ENCODE results near the gene MDM4. TPM values are rescaled to one million over a fixed set of nuclear protein-coding genes. Genes with fewer than 3 reads are reported as not detected.

MDM4 gene, protein sequence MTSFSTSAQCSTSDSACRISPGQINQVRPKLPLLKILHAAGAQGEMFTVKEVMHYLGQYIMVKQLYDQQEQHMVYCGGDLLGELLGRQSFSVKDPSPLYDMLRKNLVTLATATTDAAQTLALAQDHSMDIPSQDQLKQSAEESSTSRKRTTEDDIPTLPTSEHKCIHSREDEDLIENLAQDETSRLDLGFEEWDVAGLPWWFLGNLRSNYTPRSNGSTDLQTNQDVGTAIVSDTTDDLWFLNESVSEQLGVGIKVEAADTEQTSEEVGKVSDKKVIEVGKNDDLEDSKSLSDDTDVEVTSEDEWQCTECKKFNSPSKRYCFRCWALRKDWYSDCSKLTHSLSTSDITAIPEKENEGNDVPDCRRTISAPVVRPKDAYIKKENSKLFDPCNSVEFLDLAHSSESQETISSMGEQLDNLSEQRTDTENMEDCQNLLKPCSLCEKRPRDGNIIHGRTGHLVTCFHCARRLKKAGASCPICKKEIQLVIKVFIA
- total RNA-seq (2014; rRNA removed; shearing (Covaris generic)): 2.7 and 6.9 TPM in 2 replicates

- peak; percentile 97 for DNase-seq (ENCODE audit: low read depth)
Measured at GRCh38 chr1:204516180-204516879, at the start of gene MDM4. Gene MDM4, plus strand, starts transcription at chr1:204516406. Its CDS starts 9,113 bp downstream, at chr1:204525519.

DNA sequence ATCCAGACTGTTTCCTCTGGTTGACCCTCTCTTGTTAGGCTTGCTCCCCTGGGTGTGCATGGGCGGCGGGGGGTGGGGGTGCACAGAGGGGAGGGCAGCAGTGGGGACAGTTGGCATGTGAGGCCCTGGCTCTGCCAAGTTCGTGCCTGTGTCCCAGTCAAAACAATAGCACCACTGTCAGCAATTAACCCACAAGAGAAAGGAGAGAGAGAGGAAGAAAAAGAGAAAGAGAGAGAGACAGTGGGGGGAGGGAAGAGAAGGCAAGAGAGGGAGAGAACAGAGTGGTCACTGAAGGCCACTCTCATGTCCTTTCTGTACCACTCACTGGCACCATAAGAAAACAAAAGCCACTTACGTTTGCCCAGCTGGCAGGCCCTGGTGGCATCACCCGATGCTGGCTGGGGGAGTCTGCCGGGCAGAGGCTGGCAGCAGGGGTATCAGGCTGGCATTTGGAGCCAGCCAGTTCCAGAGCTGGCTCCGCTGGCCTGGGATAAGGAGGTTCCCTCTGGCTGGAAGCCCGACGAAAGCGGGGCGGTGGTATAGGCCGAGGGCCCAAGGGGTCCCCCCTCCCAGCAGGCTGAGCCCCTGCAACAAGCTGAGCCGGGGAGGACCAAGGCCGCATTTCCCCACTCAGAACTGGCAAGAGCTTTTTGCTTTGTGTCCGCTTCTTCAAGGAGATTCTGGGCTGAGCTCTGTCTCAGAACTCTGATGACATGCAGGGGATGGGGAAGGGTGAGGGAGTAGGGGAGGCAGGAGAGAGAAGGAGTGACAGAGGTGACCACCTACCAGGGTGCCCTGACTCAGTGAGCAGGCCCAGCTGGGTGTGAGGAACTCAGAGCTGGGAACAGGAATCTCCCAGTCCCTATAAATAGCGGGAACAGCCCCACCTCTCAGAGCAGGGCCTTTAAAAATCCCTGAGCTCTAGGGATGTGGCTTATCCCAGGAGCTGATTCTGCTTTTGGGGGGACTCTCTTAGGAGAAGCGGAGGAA lies 49.5 kb upstream of the MDM4 start:
- no peak for DNase-seq (ENCODE audit: low read depth)

GRCh38 chr1:204468206-204468605 lies 48.0 kb upstream of the MDM4 start:
- no peak for DNase-seq (ENCODE audit: low read depth)

- no peak for DNase-seq (ENCODE audit: low read depth)
Measured at GRCh38 chr1:204468766-204469302, 47.4 kb upstream of the MDM4 start.

DNA sequence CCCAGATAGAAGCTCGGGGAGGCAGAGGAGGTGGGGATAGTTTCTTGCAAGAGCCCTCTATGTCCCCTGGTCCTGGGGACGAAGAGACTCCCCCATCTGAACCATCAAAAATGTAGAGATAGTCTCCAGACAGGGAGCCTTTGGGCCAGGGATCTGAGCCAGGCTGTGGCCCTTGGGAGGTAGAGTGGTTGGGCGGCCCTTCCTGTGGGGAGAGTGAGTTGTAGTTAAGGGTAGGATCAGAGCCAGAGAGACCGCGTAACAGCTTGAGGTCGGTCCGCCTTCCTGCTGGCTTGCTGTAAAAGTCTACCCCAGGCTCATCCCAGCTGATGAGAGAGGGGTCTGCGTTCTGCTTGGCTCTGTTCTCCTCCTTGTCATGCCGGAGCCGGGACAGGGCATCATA lies 46.9 kb upstream of the MDM4 start:
- no peak for DNase-seq (ENCODE audit: low read depth)

DNA sequence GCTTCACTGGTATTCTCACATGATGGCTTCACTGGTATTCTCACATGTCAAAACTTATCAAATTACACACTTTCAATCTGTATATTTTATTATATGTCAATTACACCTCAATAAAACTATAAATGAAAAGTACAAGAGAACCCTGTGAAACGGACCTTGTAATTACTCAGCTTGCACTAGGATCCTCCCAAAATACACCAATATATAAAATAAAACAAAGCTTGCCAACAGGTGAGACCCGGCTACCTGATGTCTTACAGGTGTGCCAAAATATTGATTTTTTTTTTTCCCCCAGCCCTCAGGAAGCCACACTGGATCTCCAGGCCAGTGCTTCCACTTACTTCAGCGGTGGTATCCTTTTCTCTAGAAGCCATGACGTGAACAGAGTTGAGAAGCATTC lies 44.5 kb upstream of the MDM4 start:
- DNase-seq (ENCODE audit: low read depth): no peak

DNA sequence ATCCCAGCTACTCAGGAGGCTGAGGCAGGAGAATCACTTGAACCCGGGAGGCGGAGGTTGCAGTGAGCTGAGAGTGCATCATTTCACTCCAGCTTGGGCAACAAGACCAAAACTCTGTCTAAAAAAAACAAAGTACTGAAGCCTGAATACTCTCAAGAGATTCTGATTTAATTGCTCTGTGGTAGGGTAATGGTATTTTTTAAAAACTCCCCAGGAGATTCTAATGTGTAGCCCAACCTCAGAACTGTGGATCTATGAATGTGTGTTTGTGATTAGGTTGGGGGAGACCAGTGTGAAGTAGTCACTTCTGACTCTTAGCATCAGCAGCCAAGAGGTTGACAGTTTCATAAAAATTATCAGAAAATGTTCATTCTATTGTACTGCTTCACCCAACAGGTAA lies 43.5 kb upstream of the MDM4 start:
- no peak for DNase-seq (ENCODE audit: low read depth)

DNA sequence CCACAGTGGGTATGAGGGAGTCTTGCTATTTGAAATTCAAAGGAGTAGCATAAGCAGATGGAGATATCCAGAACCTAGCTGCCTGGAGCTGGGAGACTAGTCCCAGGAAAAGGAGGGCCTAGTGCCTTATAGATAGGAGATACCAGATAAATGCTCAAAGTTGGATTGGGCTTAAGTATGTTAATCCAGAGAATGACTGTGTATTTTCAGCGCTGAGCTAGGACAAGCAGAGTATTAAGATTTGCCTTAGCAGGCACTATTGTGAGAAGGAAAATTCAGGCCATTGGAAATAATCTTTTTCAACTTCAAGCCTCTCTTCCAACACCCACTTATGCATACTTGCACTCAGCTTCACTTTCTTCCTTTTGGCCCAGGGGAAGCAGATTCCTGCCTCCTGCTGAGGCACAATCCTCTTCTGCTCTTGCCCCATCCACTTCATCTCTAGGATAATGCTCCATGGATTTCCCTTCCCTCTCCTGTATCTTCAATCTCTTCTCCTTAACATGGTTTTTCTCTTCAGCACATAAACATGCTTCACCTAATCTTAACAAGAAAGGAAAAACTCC lies 42.7 kb upstream of the MDM4 start:
- DNase-seq (ENCODE audit: low read depth): no peak

- DNase-seq (ENCODE audit: low read depth): no peak
Measured at GRCh38 chr1:204475656-204476432, 40.4 kb upstream of the MDM4 start.

- no peak for DNase-seq (ENCODE audit: low read depth)
Measured at GRCh38 chr1:204476563-204476962, 39.6 kb upstream of the MDM4 start.

GRCh38 chr1:204477036-204477740 lies 39.0 kb upstream of the MDM4 start:
- DNase-seq (ENCODE audit: low read depth): peak; percentile 37

DNA sequence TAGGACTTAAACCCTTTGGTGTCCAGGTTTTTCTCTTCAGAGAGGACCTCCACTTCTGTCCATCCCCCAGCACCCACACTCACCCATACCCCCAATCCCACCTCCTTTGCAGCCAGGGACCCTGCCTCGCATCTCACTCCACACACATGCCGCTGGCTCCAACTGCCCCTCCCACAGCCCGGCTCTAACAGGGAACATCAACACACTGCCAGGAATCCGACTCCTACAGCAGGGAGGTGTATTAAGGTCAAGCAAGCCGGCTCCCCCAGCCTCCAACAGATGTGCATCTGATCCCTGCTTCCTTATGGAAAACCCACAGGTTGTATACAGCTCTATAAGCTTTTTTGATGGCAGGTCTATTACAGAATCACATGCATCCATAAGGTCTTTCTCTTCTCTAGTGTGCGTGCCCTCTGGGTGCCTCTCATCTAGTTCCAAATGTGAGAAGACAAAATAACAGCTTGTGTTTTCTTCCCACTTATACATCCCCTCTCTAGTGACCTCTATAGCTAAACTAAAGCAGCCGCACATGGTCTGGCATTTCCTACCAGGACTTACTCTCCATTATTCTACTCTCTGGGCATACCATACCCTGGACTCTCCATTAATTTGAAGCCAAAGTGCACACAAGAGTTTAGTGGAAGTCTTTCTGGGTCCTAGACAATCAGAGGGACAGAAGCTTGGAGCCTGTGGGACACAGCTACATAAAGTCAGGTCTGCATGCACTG lies 37.9 kb upstream of the MDM4 start:
- no peak for DNase-seq (ENCODE audit: low read depth)

DNA sequence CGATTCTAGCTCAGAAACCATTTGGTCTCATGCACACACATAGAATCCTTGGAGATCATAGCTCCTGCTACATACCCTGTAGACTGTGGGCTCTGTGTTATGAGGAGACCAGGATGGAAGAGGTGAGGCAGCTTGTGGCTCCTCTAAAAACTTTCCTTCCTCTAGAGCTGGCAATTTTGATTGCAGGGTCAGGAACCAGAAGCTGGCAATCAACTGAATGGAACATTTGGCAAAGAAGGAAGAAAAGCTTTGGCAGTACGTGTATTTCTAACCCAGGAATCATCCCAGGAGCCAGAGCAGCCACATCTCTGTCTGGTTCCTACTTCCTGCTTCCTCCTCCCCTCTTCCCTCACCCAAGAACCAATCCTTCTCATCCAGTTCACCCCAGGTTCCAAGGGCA lies 37.3 kb upstream of the MDM4 start:
- DNase-seq (ENCODE audit: low read depth): no peak

DNA sequence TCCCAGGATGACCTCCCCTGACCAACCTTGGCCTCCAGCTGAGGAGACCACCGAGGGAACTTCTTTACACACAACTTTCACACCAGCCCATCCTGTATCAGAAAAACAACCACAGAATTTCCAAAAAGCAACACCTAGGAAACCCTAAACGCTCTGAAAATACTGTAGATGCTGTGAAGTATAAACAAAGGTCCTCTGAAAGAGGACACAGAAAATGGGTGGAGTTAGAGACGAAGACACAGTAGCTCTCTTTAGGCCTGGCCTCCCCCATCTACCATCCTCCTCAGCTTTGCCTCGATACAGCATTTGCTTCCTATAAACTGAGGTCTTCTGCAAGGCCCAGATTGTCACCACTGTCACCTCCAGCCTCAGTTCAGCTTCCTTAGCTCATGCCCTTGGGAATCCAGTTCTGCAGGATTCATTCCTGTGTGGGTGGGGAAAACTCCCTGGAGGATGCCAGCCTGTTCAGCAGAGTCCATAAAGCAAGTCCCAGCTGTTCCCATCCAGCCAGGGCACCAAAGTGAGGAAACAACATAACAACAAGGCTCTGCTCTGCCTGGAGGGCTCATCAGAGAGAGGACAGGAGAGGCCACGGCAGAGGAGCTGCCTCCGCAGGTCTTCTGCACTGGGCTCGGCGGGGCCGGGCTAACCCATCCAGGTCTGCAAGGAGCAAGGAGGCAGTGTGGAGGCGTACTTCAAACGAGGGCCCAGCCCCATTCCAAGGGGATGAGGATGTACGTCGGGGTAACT lies 36.6 kb upstream of the MDM4 start:
- no peak for DNase-seq (ENCODE audit: low read depth)

DNA sequence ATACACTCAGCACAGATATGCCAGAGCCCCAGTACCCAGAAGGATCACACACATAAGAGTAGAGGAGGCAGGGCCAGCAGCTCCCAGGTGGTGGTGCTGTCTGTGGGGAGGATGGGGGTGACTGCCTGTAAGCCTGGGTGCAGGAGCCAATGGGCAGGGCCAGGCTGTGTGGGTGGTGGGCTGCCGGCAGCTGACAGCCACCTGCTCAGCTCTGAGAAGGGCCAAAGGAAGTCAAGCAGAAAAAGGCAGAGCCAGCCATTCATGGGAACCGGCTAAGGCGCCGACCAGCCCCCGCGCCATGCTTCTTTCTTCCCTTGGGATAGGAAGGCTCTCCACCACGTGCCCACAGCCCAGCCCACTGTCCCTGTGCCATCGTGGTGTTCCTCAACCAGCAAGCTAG lies 35.7 kb upstream of the MDM4 start:
- no peak for DNase-seq (ENCODE audit: low read depth)

- no peak for DNase-seq (ENCODE audit: low read depth)
Measured at GRCh38 chr1:204483791-204484190, 32.4 kb upstream of the MDM4 start.

GRCh38 chr1:204486513-204487255 lies 29.5 kb upstream of the MDM4 start:
- peak; percentile 61 for DNase-seq (ENCODE audit: low read depth)

DNA sequence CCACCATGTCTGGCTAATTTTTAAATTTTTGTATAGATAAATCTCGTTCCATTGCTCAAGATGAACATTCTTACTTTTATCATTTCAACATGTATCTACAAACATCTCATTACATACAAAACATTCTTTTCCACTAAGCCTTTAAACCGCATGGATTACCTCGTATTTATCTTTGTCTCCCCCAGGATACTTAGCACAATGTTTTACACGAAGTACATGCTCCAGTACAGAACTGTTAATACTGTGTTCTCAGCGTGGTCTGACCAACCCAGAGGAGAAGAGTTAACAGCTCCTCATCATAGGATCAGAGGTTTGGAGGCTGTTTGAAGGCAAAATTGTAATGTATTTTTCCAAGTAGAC lies 29.0 kb upstream of the MDM4 start:
- DNase-seq (ENCODE audit: low read depth): no peak
